HG03095 (cell line): ENCODE data around the gene ANKRD40.
"Not testable (repeated sequence)": the region's sequence is repeated elsewhere in the genome, so short reads cannot be mapped to it uniquely, and the experiment has no call there.

Experiments used
- ATAC-seq: cut with Tn5 transposase; IDR thresholded peaks from one replicate; pipeline ENCODE4 v1.9.1; 2021; ENCODE audit warnings: moderate library complexity; ENCODE audit not compliant: unreplicated experiment

ANKRD40 gene

DNA sequence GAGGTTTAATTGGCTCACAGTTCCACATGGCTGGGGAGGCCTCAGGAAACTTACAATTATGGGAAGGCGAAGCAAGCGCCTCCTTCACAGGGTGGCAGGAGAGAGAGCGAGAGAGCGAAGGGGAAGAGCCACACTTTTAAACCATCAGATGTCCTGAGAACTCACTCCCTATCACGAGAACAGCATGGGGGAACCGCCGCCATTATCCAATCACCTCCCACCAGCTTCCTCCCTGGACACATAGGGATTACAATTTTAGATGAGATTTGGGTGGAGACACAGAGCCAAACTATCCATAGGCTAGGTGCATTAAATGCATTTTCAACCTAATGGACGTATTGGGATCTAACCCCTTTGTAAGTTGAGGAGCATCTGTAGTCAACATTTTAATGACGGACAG is 4.9 kb upstream of the ANKRD40 start:
- no peak for ATAC-seq

DNA sequence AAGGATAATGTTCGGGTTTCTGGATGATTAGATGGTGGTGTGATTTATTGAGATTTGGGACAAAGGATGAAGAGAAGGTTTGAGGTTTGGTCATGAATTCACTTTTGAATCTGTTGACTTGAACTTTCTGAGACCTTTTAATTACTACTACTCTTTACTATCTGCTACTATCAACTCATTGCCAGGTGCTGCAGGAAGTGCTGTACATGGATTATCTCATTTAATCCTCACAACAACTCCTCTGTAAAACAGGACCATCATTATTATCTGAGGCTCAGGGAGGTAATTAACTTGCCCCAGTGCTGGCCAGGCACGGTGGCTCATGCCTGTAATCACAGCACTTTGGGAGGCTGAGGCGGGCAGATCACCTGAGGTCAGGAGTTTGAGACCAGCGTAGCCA is 2.9 kb upstream of the ANKRD40 start:
- no peak for ATAC-seq

DNA sequence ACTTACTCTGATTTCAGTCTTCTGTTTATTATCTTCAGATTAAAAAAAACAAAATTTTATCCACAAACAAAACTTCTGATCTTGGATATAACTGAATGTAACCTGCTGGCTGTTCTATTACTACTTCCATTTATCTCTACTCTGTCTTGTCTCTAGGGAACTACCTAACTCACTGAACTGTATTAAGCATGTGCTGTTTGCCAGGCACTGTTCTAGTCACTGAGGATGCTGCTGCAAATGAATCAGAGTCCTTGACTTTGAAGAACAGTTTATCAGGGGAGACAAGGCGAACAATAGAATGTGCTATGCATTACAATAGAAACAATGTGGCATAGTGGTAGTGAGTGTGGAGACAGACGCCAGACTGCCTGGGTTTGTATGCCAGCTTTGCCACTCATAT is 2.3 kb upstream of the ANKRD40 start:
- no peak for ATAC-seq

DNA sequence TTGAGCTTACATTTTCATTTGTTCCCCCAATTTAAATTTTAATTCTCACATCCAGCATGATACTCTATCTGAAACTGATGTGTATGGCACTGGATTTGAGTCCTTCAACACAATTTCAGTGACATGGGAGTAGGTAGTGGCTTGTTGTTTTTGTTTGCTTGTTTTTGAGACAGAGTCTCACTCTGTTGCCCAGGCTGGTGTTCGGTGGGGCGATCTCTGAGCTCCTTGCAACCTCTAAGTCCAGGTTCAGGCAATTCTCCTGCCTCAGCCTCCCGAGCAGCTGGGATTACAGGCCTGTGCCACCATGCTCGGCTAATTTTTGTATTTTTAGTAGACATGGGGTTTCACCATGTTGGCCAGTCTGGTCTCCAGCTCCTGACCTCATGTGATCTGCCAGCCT is 1.3 kb upstream of the ANKRD40 start:
- not testable (repeated sequence) for ATAC-seq

DNA sequence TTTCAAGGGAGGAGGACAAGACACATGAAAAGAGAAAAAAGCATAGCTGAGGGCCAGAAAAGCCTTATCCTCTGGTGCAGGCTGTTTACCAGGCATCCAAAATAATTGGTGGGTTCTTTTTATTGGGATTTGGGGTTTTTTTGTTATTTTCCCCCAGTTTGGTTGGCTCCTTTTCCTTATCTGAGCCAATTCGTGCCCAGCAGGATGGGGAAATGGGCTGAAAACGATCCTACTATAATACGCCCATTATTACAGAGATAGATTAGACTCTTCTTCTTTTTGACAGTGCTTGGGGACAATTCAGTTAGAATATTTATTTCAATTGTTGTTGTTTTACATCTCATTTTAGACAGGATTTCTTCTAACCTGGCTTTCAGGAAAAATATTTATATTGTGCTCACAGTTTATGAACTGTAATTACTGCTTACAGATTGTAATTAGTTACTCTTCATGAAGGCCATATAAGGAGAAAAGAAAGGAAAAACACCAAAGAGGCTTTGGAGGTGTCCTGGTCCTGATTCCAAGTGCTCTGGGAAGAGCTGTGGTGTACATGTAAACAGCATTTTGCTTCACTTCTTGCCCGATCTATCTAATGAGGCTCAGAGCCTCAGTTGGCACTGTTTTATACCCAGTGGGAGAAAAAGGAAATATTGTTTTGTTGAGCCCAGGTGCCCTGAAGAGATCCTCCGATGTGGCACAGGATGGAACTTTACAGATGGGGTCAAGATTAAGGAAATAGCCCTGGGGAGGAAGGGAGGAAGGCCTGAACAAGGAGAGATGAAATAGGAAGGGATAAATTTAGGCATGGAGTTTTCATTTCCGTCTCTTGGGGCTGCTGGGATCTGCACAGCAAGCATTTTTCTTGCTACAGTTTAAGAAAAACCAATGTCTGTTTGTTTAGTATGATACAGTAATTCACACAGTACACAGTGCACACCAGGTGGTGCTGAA is 611 bp upstream of the ANKRD40 start:
- no peak for ATAC-seq

DNA sequence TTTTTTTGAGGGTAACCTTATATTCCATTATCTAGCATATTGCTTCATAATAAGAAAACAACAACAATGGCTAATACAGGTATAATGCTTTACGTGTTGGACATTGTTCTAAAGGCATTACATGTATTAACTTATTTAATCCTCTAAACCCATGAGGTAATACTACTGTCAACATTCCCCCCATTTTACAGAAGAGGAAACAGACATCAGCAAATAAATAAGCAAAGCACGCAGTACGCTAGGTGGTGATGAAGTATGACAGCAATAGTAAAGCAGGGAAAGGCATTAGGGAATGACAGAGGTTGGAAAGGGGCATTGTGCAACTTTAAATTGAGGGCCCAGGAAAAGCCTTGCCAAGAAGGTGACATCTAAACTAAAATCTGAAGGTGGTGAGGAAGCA is 4.6 kb downstream of the ANKRD40 start:
- ATAC-seq = no peak

DNA sequence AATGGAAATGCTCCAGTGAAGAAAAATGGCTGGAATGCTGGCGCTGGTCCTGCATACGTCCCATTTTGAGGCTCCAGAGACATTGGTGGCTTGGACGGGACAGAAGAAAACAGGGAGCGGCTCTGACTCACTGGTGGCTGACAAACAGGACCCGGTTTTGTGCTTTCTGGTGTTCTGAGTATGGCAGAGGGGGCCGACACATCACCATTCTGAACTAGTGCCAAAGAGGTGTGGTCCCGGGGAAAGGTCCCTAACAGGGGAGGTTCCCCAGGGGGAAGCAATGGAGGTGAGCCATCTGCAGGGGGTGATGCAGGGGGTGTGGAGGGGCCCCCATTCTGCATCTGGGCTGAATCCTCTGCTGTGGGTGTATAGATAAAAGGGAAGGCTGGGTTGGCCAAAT is 8.3 kb downstream of the ANKRD40 start:
- ATAC-seq = no peak

DNA sequence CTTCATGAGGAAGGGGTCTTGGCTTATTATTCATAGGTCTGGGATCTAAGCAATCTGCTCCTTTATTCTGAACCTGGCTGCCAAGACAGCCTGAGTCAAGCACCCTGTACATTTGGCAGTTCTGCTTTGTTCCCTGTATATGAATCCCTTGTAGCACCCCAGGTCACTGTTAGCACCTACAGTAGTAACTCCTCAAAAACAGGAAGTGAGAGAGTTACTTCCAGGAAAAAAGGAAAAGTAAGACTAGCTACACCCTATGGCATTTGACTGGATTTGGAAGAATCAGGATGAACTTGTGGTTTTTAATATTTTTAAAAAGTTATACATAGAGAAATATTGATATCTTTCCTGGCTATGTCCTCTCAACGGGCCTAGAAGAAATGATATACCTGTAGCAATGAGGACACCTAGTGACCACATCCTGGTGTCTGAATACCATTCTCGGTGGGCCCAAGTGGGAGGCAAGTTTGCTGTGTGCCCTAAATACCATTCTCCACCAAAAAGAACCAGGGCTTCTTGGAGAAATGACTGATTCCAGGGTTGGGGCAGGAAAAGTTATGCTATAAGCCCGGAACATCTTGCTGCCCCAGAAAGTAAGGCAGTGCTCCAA is 9.9 kb downstream of the ANKRD40 start:
- no peak for ATAC-seq

DNA sequence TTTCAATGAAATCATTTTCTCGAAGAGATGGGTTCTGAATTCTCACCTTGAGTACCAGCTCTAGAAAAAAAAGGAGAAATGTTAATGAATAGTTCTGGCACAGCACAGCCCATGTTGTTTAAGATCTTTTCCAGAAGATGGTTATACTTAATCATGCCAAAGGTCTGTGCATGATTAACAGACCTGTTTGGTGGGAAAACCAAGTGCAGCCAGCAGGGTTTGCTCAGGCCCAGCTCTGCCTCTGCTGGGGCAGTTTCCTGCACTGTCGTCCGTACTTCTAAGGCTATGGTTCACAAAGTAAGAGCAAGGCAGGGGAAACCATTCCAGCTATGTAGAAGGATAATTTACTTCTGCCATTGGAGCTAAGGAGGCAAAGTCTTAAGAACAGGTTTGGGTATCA is 10.7 kb downstream of the ANKRD40 start:
- ATAC-seq = no peak

DNA sequence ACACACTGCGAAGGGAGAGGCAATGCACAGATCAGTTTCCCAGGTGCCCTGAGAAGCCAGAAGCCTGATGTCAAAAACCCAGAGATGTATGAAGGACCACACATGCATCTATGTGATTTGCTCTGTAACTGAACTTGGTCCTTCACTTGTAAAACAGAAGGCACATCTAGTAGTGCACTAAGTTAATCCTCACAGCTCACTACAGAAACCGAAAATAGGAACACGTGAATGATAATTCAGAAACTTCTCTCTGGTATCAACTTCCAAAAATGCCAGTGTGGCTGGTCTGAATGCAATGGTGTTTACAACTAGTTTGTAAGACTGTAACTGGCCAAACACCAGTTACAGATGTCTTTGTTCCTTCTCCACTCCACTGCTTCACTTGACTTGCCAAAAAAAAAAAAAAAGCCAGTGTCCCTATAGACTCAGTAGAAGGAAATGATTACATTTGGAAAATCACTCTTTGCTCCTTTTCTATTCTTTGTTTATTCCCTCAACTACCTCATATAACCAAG is 11.3 kb downstream of the ANKRD40 start:
- ATAC-seq = no peak

DNA sequence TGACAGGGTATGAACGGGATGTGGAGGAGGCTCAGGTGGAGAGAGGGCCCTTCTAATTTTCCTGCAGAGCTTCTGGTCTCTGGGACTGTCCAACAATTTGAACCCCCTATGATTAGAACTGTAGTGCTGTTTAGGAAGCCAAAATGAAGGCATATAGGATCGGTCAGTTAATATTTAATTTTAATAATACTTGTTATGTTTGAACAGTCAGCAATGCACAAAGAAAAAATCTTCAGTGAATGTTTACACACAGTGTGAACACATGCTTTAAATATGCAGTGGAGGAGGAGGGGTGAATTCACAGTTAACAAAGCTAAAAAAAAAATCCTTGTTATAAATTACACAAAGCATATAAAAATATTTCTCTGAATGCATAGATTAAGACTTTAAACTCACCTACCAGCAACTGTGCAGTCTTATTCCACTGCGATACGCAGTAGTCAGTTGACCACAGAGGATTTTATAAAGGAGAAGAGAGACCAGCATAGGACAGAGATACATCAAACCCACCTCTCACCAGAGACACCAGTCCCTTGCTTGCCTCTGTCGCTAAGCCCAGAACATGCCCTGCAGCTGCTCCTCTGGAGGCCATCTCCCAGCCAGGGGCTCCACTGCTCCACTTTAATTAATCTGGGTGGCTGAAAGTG is 14.6 kb downstream of the ANKRD40 start:
- no peak for ATAC-seq

DNA sequence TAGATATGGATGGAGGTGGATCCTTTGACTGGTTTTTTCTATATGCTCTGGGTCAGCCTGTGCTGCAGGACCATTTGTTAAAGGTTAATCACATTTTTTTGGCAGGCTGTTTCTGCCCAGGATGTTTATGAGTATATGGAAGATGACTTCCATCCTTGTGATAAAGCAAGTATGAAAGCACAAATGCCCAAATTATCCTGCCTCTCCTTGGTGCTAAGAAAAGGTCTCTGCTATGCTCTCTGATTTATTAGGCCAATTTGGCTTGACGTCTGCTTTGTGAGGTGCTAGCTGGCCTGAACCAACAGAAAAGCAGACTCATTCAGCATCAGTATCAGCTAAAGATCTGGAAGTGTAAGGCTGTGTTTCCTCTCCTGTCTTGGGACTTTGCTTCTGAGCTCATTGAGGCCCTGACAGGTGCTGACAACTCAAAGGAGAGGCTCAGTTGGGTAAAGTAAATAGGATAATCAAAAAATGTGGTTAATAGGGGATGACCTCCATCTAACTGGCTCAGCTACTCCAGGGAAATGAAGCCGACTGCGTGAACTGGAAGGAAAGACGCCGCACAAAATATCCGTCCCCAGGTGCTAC is 15.2 kb downstream of the ANKRD40 start:
- ATAC-seq = no peak

DNA sequence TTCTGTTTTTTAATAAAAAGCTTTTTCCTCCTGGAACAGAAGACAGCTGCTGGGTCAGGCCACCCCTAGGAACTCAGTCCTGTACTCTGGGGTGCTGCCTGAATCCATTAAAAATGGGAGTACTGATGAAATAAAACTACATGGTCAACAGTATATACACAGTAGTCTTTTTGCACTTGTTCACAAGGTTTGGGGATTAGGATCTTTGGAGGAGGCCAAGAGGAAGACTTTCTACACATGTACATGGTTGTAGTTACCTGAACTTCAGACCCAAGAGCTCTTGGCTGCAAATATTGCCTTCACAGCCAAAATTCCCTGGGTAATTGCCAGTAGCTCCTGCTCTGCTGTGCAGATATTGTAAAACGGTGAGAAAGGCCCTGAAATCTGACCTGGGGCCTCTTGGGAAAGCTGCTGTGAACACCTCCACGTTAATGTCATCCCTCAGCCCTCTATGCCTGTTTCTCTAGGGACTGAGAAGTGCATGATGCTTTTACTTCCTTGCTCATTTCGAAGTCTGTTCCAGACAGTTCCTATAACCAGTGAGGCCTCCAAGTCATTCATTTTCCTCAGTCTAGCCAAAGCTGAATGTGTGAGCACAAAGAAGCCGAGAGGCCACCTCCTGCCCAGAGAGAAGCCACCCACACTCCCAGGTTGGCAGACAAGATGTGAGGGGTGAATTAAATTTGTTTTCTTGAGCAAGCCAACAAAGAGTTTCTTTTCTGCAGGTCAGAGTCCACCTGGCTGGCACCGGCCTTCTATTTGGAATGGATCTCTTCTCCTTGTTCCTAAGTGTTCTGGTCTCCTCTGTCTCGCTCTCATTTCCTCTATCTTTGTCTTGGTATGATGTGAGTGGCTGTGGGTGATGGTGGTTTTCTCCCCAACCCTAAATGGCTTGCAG is 15.9 kb downstream of the ANKRD40 start:
- no peak for ATAC-seq

DNA sequence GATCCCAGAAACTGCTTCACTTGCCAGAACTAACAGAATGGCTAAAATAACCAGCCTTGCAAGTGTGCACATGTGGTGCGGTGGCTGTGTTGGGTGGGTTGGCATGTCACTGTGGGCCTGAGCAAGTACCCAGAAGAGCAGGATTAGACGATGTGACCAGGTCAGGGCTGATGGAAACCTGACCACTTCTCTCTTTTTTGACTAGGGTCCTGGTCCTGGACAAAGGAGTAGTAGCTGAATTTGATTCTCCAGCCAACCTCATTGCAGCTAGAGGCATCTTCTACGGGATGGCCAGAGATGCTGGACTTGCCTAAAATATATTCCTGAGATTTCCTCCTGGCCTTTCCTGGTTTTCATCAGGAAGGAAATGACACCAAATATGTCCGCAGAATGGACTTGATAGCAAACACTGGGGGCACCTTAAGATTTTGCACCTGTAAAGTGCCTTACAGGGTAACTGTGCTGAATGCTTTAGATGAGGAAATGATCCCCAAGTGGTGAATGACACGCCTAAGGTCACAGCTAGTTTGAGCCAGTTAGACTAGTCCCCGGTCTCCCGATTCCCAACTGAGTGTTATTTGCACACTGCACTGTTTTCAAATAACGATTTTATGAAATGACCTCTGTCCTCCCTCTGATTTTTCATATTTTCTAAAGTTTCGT is 16.7 kb downstream of the ANKRD40 start:
- ATAC-seq = no peak

DNA sequence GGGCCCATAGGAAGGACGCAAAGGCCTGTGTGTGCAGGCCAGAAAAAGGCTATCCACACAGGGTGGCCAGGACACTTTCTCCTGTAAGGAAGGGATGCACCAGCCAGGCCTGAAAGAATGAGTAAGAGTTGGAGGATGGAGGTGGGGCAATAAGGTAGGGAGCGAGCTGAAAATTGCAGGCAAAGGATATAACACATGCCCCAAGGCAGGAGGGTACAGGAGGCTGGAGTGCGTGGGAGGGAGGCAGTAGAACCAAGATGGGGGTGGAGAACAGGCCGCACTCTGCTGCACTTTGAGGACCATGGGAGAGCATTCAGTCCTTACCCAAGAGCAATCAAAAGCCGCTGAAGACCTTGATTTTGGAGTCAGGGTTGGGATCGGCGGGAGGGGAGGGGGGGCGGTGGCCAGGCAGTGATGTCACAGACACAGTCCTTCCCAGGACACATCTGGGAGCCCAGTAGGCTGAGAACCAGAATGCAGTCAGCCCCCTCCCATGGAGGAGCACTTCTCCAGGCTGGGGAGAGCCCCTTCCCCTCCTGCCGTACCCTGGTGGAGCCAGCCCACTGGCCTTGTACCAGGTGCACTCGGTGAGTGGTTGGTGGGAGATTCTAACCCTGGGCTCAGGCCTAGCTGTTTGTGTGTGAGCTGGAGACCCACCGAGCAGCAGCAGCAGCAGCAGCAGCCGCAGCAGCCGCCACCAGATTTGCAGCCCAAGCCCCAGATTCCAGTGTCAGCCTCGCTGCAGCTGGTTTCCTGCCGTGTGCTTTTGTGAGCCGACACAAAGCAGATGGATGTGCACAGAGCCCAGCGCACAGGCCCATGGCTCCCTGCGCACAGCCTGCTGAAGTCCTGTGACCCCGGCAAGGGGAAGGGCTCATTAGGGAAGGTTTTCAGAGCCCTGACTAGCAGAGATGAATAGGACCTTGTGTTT is 17.5 kb downstream of the ANKRD40 start:
- ATAC-seq = no peak

DNA sequence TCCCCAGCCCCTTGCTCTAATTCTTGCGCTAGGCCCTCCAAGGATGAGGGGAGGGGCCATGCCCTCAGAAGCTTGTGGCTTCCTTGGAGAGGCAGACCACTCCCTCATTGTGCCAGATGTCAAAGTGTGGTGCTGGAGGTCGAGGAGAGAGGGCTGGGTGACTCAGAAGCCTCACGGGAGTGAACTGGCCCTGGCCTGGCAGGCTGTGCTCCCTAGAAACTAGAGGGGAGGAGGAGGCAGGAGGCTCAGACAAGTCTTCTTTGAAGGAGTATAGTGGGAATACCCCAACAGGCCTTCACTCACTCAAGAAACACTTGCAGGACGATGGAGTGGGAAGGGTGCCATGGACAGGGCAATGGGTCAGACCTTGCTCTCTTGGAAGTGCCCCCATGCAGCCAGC is 18.5 kb downstream of the ANKRD40 start:
- ATAC-seq = no peak

DNA sequence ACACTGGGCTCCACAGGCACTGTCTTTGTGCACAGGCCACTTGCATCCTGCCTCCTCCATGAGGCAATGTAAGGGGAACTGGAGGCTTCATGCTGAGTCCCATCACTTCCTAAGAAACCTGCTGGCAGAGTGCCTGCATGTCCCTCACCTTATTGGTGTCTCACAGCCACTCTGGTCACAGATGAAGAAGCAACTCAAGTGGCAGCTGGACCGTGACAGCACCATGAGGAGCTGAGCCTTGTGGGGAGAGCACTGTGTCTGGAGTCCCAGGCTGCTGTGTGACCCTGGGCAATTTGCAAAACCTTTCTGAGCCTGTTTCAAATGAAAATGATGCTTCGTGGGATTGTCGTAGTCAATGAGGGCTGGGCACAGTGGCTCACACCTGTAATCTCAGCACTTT is 19.5 kb downstream of the ANKRD40 start:
- ATAC-seq = no peak

DNA sequence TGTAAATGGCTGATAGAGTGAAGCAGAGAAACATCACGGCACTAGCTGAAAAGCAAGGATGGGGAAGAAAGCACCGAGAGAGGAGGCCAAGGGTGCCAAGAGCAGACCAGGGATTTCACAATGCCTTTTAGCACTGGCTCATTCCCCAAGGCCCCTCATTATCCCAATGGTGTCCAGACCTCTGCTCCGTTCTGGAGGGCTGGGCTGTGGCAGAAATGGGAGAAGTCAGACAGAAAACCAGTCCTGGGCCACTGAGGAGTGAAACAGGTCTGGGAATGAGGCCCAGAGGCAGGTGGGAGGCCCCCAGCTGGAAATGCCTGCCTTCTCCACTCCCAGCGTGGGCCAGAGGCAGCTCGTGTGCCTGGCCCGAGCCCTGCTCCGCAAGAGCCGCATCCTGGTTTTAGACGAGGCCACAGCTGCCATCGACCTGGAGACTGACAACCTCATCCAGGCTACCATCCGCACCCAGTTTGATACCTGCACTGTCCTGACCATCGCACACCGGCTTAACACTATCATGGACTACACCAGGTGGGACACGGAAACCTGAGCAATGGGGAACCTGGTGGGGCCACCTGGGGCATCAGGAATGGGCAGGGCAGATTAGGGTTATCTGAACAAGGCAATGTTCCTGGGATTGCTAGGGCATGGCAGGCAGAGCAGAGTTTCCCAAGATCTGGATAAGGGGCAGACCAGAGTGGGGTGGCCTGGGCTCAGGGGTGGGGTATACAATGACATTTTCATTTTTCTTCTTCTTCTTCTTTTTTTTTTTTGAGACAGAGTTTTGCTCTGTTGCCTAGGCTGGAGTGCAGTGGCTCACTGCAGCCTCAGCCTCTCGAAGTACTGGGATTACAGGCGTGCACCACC is 20.3 kb downstream of the ANKRD40 start:
- ATAC-seq = no peak
